BLaER1 treated with 17β-estradiol and CSF1 and Interleukin-3, amounts not matched to agents 10 nM and 100 nM (cell line): ENCODE measurements around the gene NPPC.

Source experiments
- H3K27ac ChIP-seq, 11 experiments: shearing (Covaris generic); formaldehyde crosslinking; 2 replicates each; pipeline ENCODE4 v1.8.1; 2022
- H3K27me3 ChIP-seq, 11 experiments: shearing (Covaris generic); formaldehyde crosslinking; 2 replicates each; pipeline ENCODE4 v1.8.1; 2022
- H3K36me3 ChIP-seq, 11 experiments: shearing (Covaris generic); formaldehyde crosslinking; 2 replicates each; pipeline ENCODE4 v1.8.1; 2022
- H3K4me1 ChIP-seq, 10 experiments: shearing (Covaris generic); formaldehyde crosslinking; 2 replicates each; pipeline ENCODE4 v1.8.1; 2022
- H3K4me2 ChIP-seq, 11 experiments: shearing (Covaris generic); formaldehyde crosslinking; 2 replicates each; pipeline ENCODE4 v1.8.1; 2022
- H3K4me3 ChIP-seq, 10 experiments: shearing (Covaris generic); formaldehyde crosslinking; 2 replicates each; pipeline ENCODE4 v1.8.1; 2022
- H3K9ac ChIP-seq, 11 experiments: shearing (Covaris generic); formaldehyde crosslinking; 2 replicates each; pipeline ENCODE4 v1.8.1; 2022
- H3K9me3 ChIP-seq, 11 experiments: shearing (Covaris generic); formaldehyde crosslinking; replicated peaks in 1 of 11; 2 replicates each; pipeline ENCODE4 v1.8.1; 2022
- H4K20me1 ChIP-seq, 11 experiments: shearing (Covaris generic); formaldehyde crosslinking; 2 replicates each; pipeline ENCODE4 v1.8.1; 2022
- Cebpa-rat ChIP-seq, 11 experiments: shearing (Covaris generic); IDR thresholded peaks; 2 replicates each; pipeline ENCODE4 v1.8.1; 2022

NPPC gene

DNA sequence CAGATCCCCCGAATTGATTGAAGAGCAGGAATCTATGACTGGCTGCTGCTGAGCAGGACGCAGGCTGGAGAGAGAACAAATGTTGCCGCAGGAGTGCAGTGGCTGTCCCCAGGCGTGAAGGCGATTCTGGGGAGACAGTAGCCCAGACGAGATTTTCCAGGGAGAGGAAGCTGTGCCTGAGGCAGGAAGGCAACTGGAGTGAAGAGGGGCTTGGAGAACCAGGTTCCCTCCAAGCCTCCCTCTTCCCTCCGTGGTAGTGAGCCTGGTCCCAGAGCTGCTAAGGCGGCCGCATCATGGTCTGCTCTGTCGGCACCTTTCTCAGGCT lies 1.3 kb upstream of the NPPC start:
- Histone ChIP-seq H3K4me2 (peak overlapping the region in 9 of 11 experiments; percentile 100; a peak in 18 of 22 replicates), H3K27ac (no peak overlapping the region), H3K9ac (no peak overlapping the region), H4K20me1 (peaks cover 0 to 29% (median 15%) of the 10 kb centered on the region in 11 experiments; a peak in 10 of 22 replicates), H3K27me3 (peaks cover 30 to 55% (median 39%) of the 10 kb centered on the region in 11 experiments), H3K36me3 (peaks cover 0 to 12% (median 0%) of the 10 kb centered on the region in 11 experiments; a peak in 2 of 22 replicates), H3K9me3 (no peaks in the 10 kb centered on the region), H3K4me3 (no peak overlapping the region; a peak in 2 of 20 replicates), H3K4me1 (peaks cover 17 to 96% (median 79%) of the 10 kb centered on the region in 10 experiments)
- TF ChIP-seq Cebpa-rat (IDR thresholded peaks at IDR 0.05), result no peak

DNA sequence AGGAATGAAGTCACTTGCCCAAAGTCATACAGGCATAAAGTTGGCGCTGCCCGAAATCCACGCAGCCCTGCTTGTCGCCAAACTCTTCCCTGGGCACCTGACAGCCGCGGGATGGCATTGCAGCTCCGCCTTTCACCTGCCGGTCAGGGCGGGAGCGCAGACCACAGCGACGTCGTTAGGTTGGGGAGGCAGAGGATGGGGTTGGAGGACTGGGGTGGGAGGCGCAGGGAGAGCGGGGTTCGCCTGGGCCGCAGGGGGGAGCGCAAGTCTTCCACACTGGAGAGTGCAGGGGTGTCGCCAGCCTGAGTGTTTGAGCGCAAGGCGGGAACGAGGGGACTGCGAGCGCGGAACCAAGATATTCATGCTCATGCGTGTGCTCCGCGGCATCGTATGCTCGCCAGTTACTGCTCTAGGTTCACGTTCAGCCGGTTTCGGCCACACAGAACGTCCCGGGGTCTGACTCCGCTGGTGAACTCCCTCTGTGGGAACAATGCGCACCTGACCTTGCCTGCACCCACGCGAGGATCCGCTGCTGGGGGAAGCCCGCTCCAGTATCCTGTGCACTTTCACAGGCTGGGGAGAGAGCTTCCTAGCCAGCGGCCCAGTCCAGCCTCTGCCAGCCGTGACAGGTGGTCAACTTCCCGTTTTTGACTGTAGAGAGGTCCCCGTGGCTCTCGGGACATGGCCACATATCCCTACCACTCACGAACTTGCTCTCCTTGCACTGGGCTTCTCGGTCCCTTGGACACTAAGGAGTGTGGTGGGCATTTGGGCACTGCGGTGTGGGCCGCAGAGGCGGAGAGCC lies 767 bp upstream of the NPPC start:
- peak overlapping the region; percentile 56 to 76 (median 68) for H3K4me3 ChIP-seq
- TF ChIP-seq Cebpa-rat (IDR thresholded peaks at IDR 0.05), result no peak
- H3K4me2 ChIP-seq, result peak overlapping the region; percentile 96 to 100 (median 100)
- peaks cover 0 to 18% (median 0%) of the 10 kb centered on the region in 11 experiments; a peak in 2 of 22 replicates for H3K36me3 ChIP-seq
- H3K27me3 ChIP-seq, result peaks cover 30 to 55% (median 39%) of the 10 kb centered on the region in 11 experiments
- peaks cover 17 to 90% (median 75%) of the 10 kb centered on the region in 10 experiments for H3K4me1 ChIP-seq
- no peaks in the 10 kb centered on the region for H3K9me3 ChIP-seq
- H3K9ac ChIP-seq, result peak overlapping the region in 7 of 11 experiments; percentile 34 to 82 (median 69); a peak in 10 of 22 replicates
- H3K27ac ChIP-seq, result no peak overlapping the region
- peaks cover 0 to 29% (median 15%) of the 10 kb centered on the region in 11 experiments; a peak in 10 of 22 replicates for H4K20me1 ChIP-seq

DNA sequence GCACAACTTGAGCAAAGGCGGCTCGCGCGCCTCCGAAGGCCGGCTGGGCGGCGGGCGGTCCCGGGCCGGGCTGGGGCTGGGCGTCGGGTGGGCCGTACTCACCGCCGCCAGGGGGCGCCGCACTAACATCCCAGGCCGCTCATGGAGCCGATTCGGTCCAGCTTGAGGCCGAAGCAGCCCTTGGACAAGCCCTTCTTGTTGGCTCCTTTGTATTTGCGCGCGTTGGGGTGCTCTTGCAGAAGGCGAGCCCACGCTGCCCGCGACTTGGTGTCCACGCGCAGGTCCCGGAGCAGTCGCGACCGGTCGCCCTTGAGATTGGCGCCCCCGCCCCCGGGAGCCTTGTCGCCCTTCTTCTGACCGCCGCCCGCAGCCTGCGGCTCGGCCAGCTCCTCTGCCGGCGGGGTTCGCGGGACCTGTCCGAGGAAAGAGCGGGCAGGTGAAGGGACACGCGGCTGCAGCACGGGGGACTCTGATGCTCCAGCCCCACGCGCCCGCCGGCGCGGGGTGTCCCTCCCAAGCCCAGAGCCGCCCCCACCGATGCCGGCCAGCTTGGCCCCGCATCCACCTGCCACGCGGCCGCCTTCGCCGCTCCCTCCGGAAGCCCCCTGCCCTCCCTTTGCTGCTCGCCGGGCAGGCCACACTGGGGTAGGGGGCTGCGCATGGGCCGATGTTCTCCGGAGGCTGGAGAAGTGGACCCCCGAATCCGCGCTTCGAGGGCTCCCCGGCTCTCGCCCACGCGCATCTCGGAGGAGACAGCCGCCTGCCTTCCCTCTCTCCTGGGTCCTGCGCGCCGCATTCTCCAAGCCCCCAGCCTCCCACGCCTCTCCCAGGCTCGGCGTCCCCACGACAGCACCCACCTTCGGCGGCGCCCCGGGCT lies 655 bp downstream of the NPPC start:
- H3K27ac ChIP-seq, result peak overlapping the region in 5 of 11 experiments; percentile 30 to 62 (median 49); a peak in 8 of 22 replicates
- H3K4me1 ChIP-seq, result peaks cover 17 to 76% (median 61%) of the 10 kb centered on the region in 10 experiments
- peaks cover 0 to 29% (median 15%) of the 10 kb centered on the region in 11 experiments; a peak in 10 of 22 replicates for H4K20me1 ChIP-seq
- peak overlapping the region; percentile 56 to 76 (median 68) for H3K4me3 ChIP-seq
- H3K36me3 ChIP-seq, result peaks cover 0 to 22% (median 0%) of the 10 kb centered on the region in 11 experiments; a peak in 2 of 22 replicates
- peaks cover 30 to 55% (median 39%) of the 10 kb centered on the region in 11 experiments for H3K27me3 ChIP-seq
- no peaks in the 10 kb centered on the region for H3K9me3 ChIP-seq
- peak overlapping the region; percentile 96 to 100 (median 100) for H3K4me2 ChIP-seq
- peak overlapping the region; percentile 20 to 82 (median 69); a peak in 19 of 22 replicates for H3K9ac ChIP-seq
- TF ChIP-seq Cebpa-rat (IDR thresholded peaks at IDR 0.05), result no peak

DNA sequence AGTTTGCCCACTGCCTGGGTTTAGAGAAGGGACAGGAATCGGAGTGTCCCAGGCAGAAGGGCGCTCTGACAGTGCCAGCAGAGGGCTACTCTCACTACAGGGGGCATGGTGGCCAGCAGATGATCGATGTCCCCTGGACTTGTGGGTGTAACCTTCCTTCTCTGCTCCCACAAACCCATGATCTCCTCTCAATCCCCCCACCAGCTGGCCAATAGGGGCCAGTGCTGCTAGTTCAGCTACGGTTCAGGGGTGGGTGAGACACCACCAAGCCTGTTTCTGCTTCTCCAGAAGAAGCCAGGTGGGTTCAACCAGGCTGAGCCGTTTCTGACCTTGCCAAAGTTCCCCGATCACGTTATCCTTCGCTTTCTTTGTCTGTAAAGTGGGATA lies 1.3 kb downstream of the NPPC start:
- Histone ChIP-seq H3K36me3 (peaks cover 0 to 22% (median 0%) of the 10 kb centered on the region in 11 experiments; a peak in 2 of 22 replicates), H3K27ac (no peak overlapping the region), H3K4me1 (peaks cover 17 to 69% (median 54%) of the 10 kb centered on the region in 10 experiments), H3K9me3 (no peaks in the 10 kb centered on the region), H3K27me3 (peaks cover 30 to 55% (median 39%) of the 10 kb centered on the region in 11 experiments), H4K20me1 (peaks cover 0 to 29% (median 15%) of the 10 kb centered on the region in 11 experiments; a peak in 10 of 22 replicates), H3K4me3 (peak overlapping the region in 9 of 10 experiments; percentile 56 to 76 (median 69); a peak in 13 of 20 replicates), H3K4me2 (peak overlapping the region; percentile 96 to 100 (median 100)), H3K9ac (peak overlapping the region in 8 of 11 experiments; percentile 44 to 82 (median 72); a peak in 14 of 22 replicates)
- TF ChIP-seq Cebpa-rat (IDR thresholded peaks at IDR 0.05), result no peak

- peaks cover 0 to 29% (median 15%) of the 10 kb centered on the region in 11 experiments; a peak in 10 of 22 replicates for H4K20me1 ChIP-seq
Measured at GRCh38 chr2:231923951-231924888, 2.0 kb downstream of the NPPC start.

DNA sequence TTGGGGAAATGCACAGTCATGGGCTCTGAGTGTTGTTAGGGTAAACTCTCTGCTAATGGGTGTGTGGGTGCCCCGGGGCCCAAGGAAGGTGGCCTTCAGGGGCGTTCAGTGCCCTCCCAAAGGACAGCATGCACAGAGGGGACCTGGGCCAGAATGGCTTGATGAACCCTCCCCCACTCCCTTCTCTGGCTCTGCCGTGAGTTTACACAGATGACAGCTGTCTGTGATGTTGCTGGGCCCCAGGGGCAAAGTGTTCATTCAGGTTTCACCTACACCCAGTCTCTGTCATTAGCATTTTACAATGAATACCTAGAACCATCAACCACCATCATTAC lies 3.2 kb downstream of the NPPC start:
- H3K4me2 ChIP-seq, result peak overlapping the region in 5 of 11 experiments; percentile 1 to 100 (median 100); a peak in 5 of 22 replicates
- H4K20me1 ChIP-seq, result peaks cover 0 to 29% (median 13%) of the 10 kb centered on the region in 11 experiments; a peak in 10 of 22 replicates
- no peaks in the 10 kb centered on the region for H3K9me3 ChIP-seq
- H3K4me3 ChIP-seq, result no peak overlapping the region
- H3K27ac ChIP-seq, result no peak overlapping the region
- TF ChIP-seq Cebpa-rat (IDR thresholded peaks at IDR 0.05), result no peak
- peaks cover 29 to 45% (median 38%) of the 10 kb centered on the region in 11 experiments for H3K27me3 ChIP-seq
- peak overlapping the region in 2 of 11 experiments; percentile 1 to 8; a peak in 1 of 22 replicates for H3K9ac ChIP-seq
- H3K36me3 ChIP-seq, result peaks cover 0 to 22% (median 0%) of the 10 kb centered on the region in 11 experiments; a peak in 2 of 22 replicates
- peaks cover 17 to 50% (median 40%) of the 10 kb centered on the region in 10 experiments for H3K4me1 ChIP-seq

More at GRCh38 chr2:231923951-231924888, 2.0 kb downstream of the NPPC start:
- Histone ChIP-seq H3K4me1 (peaks cover 17 to 63% (median 50%) of the 10 kb centered on the region in 10 experiments), H3K9ac (peak overlapping the region in 4 of 11 experiments; percentile 74 to 82 (median 80); a peak in 5 of 22 replicates), H3K4me3 (peak overlapping the region in 4 of 10 experiments; percentile 69 to 76 (median 70); a peak in 4 of 20 replicates), H3K27me3 (peaks cover 30 to 53% (median 39%) of the 10 kb centered on the region in 11 experiments), H3K27ac (no peak overlapping the region), H3K4me2 (peak overlapping the region in 9 of 11 experiments; percentile 100; a peak in 18 of 22 replicates), H3K9me3 (no peaks in the 10 kb centered on the region), H3K36me3 (peaks cover 0 to 22% (median 0%) of the 10 kb centered on the region in 11 experiments; a peak in 2 of 22 replicates)
- no peak for TF ChIP-seq Cebpa-rat (IDR thresholded peaks at IDR 0.05)

DNA sequence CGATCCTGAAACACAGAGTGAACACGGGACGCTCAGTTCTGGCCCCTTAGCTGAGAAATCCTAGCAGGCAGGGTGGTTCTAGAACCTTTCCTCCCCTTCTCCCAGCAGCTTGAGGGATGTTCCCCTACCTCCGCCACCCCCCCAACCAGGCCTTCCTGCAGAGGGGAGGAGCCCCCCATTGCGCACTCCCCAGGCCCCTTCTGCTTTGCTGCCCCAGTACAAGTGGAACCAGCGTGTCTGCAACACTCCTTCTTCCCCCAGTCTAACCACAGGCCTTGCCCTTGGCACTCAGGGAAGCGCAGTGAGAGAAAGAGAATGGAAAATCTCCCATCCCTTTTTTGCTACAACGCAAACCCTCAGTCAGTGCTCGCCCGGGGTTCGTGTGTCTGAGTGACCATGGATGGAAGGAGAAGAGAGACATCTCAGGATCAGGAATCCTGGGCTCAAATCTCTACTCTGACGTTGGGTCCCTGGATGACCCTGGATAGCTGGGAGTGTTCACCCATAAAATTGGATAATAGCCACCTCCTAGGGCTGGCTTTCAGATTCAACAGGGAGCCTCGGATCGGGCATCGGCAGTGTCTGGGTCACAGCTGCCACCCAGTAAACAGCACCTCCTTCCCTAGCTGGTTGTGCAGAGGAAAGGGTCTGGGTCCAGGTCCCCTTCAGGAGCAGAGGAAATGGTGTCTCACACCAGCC lies 3.7 kb downstream of the NPPC start:
- H3K4me3 ChIP-seq, result no peak overlapping the region
- peaks cover 0 to 29% (median 9%) of the 10 kb centered on the region in 11 experiments; a peak in 10 of 22 replicates for H4K20me1 ChIP-seq
- peaks cover 0 to 22% (median 0%) of the 10 kb centered on the region in 11 experiments; a peak in 2 of 22 replicates for H3K36me3 ChIP-seq
- peaks cover 17 to 45% (median 36%) of the 10 kb centered on the region in 10 experiments for H3K4me1 ChIP-seq
- H3K9me3 ChIP-seq, result no peaks in the 10 kb centered on the region
- peaks cover 23 to 40% (median 33%) of the 10 kb centered on the region in 11 experiments for H3K27me3 ChIP-seq
- TF ChIP-seq Cebpa-rat (IDR thresholded peaks at IDR 0.05), result no peak
- no peak overlapping the region for H3K27ac ChIP-seq
- peak overlapping the region in 2 of 11 experiments; percentile 1 to 8; a peak in 1 of 22 replicates for H3K9ac ChIP-seq
- H3K4me2 ChIP-seq, result peak overlapping the region in 5 of 11 experiments; percentile 1 to 100 (median 100); a peak in 5 of 22 replicates
